Ishikawa (cell line): ENCODE data around the gene TSPOAP1.

Experiments used
- CEBPB ChIP-seq: IDR thresholded peaks from 2 replicates; pipeline ENCODE4 v1.6.1; 2012
- CREB1 ChIP-seq: IDR thresholded peaks from 2 replicates; pipeline ENCODE4 v1.6.1; 2012; ENCODE audit warnings: low read depth
- EGR1 ChIP-seq: IDR thresholded peaks from 2 replicates; pipeline ENCODE4 v1.6.1; 2012
- EP300 ChIP-seq: IDR thresholded peaks from 2 replicates; pipeline ENCODE4 v1.6.1; 2012; ENCODE audit warnings: borderline replicate concordance
- FOXM1 ChIP-seq: IDR thresholded peaks from 2 replicates; pipeline ENCODE4 v1.6.1; 2012; ENCODE audit warnings: low read depth, borderline replicate concordance
- NFIC ChIP-seq: IDR thresholded peaks from 2 replicates; pipeline ENCODE4 v1.6.1; 2012
- RAD21 ChIP-seq: IDR thresholded peaks from 2 replicates; pipeline ENCODE4 v1.6.1; 2012; ENCODE audit warnings: low read depth
- TAF1 ChIP-seq: IDR thresholded peaks from 2 replicates; pipeline ENCODE4 v1.6.1; 2012; ENCODE audit warnings: low read depth, mild to moderate bottlenecking
- TCF12 ChIP-seq: IDR thresholded peaks from 2 replicates; pipeline ENCODE4 v1.6.1; 2012; ENCODE audit warnings: low read depth
- TEAD4 ChIP-seq: IDR thresholded peaks from 2 replicates; pipeline ENCODE4 v1.6.1; 2012
- YY1 ChIP-seq: IDR thresholded peaks from 2 replicates; pipeline ENCODE4 v1.6.1; 2012; ENCODE audit warnings: low read depth
- ZBTB7A ChIP-seq: IDR thresholded peaks from 2 replicates; pipeline ENCODE4 v1.6.1; 2012; ENCODE audit warnings: low read depth
- TF ChIP-seq, protein P1 (sequence below): IDR thresholded peaks from 2 replicates; pipeline ENCODE4 v1.6.1; 2012
- TF ChIP-seq, protein P2 (sequence below): IDR thresholded peaks from 2 replicates; pipeline ENCODE4 v1.6.1; 2012
- TF ChIP-seq, protein P3 (sequence below): IDR thresholded peaks from 2 replicates; pipeline ENCODE4 v1.6.1; 2012; ENCODE audit warnings: low read depth, mild to moderate bottlenecking

TSPOAP1 gene

DNA sequence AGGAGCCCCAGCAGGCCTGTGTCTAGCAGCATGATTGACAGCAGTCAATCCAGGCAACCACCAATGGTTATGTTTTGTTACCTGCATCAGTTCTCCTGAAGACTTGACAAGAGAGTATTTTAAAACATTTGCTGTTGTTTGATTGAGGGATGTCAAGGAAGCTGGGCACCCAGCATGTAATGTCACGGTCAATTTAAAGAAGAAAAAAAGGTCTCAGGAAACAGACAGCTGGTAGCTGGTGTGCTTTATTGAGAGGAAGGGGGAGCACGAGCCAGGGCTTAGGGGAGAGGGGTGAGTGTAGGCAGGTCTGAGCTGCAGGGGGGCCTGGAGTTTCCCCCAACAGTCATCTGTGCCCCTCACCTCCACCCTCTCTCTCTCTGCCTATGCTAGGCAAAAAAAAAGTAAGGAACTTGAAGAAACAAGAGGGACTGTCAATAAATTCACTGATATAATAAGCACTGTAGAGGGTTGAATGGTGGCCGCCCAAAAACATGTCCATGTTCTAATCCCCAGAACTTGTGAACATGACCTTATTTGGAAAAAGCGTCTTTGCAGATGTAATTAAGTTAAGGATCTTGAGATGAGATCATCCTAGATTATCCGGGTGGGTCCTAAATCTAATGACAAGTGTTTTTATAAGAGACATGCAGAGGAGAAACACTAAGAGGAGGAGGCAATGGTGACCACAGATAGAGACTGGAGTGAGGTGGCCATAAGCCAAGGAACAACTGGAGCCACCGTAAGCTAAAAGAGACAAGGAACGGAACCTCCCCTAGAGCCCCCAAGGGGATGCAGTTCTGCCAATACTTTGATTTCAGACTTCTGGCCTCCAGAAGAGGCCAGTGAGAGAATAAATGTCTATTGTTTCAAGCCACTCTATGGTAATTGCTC lies 14.5 kb downstream of the TSPOAP1 start:
- TF ChIP-seq EP300: no peak
- TF ChIP-seq NFIC: no peak
- no peak for TF ChIP-seq YY1
- no peak for TF ChIP-seq EGR1
- TF ChIP-seq TCF12: no peak
- TF ChIP-seq, protein P1, sequence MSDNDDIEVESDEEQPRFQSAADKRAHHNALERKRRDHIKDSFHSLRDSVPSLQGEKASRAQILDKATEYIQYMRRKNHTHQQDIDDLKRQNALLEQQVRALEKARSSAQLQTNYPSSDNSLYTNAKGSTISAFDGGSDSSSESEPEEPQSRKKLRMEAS: no peak
- TF ChIP-seq, protein P2, sequence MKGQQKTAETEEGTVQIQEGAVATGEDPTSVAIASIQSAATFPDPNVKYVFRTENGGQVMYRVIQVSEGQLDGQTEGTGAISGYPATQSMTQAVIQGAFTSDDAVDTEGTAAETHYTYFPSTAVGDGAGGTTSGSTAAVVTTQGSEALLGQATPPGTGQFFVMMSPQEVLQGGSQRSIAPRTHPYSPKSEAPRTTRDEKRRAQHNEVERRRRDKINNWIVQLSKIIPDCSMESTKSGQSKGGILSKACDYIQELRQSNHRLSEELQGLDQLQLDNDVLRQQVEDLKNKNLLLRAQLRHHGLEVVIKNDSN: no peak
- TF ChIP-seq ZBTB7A: no peak
- no peak for TF ChIP-seq TEAD4
- no peak for TF ChIP-seq CREB1
- TF ChIP-seq RAD21: no peak

DNA sequence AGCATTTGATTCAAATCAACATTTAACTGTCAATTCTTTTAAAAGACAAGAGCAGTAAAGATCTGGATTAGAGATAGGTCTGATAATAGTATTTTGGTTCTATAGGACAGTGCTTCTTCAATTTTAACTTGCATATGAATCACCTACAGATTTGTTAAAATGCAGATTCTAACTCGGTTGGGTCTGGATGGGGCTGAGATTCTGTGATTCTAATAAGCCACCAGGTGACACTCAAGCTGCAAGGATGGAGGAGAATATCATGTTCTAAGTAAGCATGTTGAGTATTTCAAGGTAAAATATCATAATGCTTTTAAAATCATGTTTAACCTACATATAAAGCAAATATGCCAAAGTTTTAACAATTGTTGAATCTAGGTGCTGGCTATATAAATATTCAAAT lies 15.8 kb downstream of the TSPOAP1 start:
- TF ChIP-seq TCF12: no peak
- TF ChIP-seq NFIC: no peak
- peak; percentile 30; the same call in 1 of the 2 replicates for TF ChIP-seq RAD21
- no peak for TF ChIP-seq YY1
- no peak for TF ChIP-seq EP300
- no peak for TF ChIP-seq EGR1
- TF ChIP-seq, protein P2: no peak
- no peak for TF ChIP-seq CEBPB

DNA sequence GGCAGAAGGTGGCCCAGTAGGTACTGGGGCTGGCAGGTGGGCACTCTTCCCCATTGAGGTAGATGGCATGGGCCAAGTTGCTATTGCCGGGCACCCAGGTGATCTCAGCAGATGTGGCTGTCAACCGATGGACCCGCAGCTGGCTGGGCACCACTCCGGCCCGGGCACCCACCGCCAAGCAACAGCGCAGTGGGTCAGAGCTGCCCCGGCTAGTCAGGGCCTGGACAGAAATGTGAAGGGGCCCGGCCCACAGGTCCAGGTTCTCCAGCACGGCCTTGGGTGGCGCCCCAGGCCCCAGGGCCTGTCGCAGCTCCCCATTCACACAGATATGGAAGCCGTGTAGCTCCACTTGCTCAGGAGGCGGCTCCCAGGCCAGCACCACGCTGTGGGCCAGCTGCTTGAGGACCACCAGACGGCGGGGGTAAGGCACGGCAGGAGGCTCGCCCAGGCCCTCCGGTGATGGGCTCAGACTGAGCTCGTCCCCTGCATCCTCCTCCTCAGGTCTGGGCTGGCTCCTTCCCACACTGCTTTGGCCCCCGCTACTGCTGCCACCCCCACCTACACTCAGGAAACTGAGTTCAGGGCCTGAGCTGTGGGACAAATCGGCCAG lies 16.5 kb downstream of the TSPOAP1 start:
- TF ChIP-seq, protein P2: no peak
- no peak for TF ChIP-seq ZBTB7A
- TF ChIP-seq CEBPB: no peak
- TF ChIP-seq TCF12: no peak

DNA sequence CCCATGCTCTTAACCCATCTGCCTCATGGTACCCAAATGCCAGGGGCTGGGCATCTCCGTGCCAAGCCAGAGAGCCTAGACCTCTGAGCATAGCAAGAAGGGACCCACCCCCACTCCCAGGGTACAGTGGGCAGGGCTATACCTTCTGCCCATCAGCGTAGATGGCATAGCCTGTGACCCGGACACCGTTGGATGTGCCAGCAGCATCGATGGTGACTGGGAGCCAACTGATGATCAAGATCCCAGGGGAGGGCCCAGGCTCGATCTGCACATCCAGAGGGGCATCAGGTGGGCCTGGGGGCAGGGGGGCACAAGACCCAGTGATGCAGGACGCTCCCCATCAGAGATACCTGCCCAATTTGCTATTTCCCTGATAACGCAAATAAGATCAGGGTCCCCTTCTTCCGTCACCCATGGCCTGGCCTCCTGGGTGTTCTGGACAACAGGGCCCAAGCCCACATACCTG lies 17.1 kb downstream of the TSPOAP1 start:
- no peak for TF ChIP-seq FOXM1

DNA sequence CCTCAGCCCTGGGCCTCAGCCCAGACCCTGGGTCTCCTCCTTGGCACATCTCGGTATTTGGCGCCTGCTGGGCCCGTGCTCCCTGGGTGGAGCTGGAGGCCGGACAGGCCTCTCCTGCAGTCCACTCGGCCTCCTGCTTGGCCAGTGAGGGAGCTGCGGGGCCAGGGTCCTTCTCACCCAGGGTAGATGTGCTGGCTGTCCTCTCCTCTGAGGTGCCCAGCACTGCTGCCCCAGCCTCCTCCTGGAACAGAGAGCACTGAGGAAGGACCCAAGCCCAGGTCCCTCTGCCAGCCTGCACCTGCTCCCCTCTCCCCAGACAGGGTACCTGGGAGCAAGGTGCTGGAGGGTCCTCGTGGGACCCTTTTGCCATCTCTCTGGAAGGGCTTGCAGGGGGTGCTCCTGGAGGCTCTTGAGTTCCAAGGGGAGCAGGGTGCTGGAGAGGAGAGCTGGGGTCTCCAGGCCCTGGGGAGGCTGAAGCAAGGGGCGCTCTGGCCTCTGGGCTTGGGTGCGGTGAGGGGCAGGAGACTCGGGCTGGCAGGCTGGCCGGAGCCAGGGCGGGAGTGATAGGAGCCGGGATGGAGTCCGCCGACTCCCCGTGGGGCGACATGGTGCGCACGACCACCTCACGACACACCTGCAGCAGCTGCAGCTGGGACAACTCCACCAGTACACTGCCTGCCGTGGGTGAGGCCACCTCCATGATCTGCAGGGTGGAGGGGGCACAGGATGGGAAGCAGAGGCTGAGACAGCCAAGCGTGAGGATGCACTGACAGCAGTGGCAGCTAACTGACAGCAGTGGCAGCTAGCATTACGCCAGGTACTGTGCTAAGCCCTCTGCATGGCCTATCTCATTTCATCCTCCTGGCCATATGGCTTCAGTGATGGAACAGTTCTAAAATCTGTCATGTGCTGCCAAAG lies 17.8 kb downstream of the TSPOAP1 start:
- TF ChIP-seq TEAD4 (no peak), EP300 (no peak), CREB1 (no peak), FOXM1 (no peak), CEBPB (no peak), NFIC (no peak), TAF1 (no peak), TCF12 (no peak), ZBTB7A (no peak)
- TF ChIP-seq, protein P3, sequence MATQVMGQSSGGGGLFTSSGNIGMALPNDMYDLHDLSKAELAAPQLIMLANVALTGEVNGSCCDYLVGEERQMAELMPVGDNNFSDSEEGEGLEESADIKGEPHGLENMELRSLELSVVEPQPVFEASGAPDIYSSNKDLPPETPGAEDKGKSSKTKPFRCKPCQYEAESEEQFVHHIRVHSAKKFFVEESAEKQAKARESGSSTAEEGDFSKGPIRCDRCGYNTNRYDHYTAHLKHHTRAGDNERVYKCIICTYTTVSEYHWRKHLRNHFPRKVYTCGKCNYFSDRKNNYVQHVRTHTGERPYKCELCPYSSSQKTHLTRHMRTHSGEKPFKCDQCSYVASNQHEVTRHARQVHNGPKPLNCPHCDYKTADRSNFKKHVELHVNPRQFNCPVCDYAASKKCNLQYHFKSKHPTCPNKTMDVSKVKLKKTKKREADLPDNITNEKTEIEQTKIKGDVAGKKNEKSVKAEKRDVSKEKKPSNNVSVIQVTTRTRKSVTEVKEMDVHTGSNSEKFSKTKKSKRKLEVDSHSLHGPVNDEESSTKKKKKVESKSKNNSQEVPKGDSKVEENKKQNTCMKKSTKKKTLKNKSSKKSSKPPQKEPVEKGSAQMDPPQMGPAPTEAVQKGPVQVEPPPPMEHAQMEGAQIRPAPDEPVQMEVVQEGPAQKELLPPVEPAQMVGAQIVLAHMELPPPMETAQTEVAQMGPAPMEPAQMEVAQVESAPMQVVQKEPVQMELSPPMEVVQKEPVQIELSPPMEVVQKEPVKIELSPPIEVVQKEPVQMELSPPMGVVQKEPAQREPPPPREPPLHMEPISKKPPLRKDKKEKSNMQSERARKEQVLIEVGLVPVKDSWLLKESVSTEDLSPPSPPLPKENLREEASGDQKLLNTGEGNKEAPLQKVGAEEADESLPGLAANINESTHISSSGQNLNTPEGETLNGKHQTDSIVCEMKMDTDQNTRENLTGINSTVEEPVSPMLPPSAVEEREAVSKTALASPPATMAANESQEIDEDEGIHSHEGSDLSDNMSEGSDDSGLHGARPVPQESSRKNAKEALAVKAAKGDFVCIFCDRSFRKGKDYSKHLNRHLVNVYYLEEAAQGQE: no peak
- TF ChIP-seq, protein P2: no peak
- TF ChIP-seq, protein P1: no peak

DNA sequence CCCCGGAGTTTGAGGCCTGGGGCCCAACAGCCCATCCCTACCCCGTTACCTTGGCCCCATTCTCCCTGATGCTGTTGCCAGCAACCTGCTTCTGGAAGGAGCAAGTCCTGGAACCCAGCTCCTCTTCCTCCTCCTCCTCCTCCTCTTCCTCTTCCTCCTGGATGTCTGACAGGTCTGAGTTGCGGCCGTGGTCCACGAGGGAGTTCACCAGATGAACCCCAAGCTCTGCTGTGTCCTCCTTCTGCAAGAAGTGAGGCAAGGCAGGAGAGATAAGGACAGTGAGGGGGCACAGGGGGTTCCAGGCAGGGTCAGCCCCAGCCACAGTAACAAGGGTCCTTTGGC lies 18.7 kb downstream of the TSPOAP1 start:
- TF ChIP-seq NFIC (no peak), CREB1 (no peak), FOXM1 (no peak), RAD21 (no peak), YY1 (no peak), CEBPB (no peak), TEAD4 (no peak), TCF12 (no peak), ZBTB7A (no peak), EGR1 (no peak), EP300 (no peak), TAF1 (no peak)
- TF ChIP-seq, protein P3: no peak
- TF ChIP-seq, protein P1: no peak
- TF ChIP-seq, protein P2: no peak
